Measurements from ENCODE around the gene NTHL1. TPM values are rescaled to one million over a fixed set of nuclear protein-coding genes. Genes with fewer than 3 reads are reported as not detected.
A peak's percentile ranks its signal among the peaks of the same experiment; 100 is the strongest.

NTHL1 gene
- total and polyA plus RNA-seq, 2 of the 4 experiments (the other 2 are of a cell fraction), result 22.8 to 28.0 TPM

DNA sequence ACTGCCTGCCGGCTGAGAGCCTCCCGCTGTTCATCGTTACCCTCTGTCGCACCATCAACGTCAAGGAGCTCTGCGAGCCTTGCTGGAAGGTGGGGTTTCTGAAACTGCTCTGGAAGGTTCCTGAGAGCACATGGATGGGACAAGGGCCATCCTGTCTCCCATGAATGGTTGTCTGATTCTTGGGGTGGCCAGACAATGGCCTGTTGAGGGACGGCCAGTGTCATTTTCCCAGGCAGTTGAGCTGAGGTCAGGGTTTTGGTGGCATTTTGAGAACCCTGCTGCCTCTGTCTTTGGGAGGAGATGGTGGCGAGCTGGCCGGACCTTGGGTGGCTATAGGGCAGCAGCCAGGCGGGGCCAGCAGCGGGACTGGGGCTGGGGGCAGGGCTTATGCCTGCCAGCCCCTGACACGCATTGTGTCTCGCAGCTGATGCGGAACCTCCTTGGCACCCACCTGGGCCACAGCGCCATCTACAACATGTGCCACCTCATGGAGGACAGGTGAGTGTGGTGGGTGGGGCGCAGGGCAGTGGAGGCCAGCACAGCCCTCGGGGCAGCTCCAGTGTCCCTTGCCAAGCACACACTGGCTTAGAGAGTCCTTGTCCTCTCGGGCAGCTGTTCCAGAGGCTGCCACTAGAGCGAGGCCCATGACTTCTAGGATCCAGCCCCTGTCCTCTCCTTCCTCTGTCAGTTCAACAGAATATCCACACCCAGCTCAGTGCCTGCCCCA is 9.2 kb upstream of the NTHL1 start:
- H3K79me1 ChIP-seq (ENCODE audit: low read depth in 1 of 2, low read length in 2 of 2), result peaks cover 5 to 28% of the 10 kb centered on the region in 2 experiments; a peak in 3 of 4 replicates
- DNase-seq (no peak), ATAC-seq (ENCODE audit: low read depth) (no peak)
- no peak overlapping the region for H4K5ac ChIP-seq (ENCODE audit: low read depth, low read length)
- no peak overlapping the region for H3K4me2 ChIP-seq (ENCODE audit: low read depth, low read length)
- H3K27ac ChIP-seq (ENCODE audit: insufficient read depth, low read length), result no peak overlapping the region
- in situ Hi-C loops (cut with MboI; ENCODE audit: low sequenced_read_pairs) (no loop called here), intact Hi-C loops (cut with micrococcal nuclease) (loop anchor here (1.0 kb wide), 1 partner anchor 34 kb away; no protein-coding TSS in a partner anchor), dilution Hi-C loops (cut with HindIII; ENCODE audit: low sequenced_read_pairs, unreplicated experiment) (no loop called here)
- no peak overlapping the region for H4K8ac ChIP-seq (ENCODE audit: low read depth in 2 of 2, low read length in 2 of 2)
- H3K9me3 ChIP-seq (ENCODE audit: control insufficient read depth, insufficient read depth, low read length), result no peaks in the 10 kb centered on the region
- H3K27me3 ChIP-seq (ENCODE audit: control insufficient read depth, insufficient read depth, low read length), result no peaks in the 10 kb centered on the region
- 98% methylated on average over 10 of the region's 19 CpGs; no CpG with 5 or more reads in 1 of the 2 experiments for WGBS, 2 experiments (ENCODE audit: extremely low coverage in 2 of 2, insufficient read length in 1 of 2)
- H3K9me1 ChIP-seq (ENCODE audit: insufficient read depth, low read length), result no peaks in the 10 kb centered on the region
- H4K91ac ChIP-seq (ENCODE audit: insufficient read depth, low read depth, low read length), result no peak overlapping the region
- H3K56ac ChIP-seq (ENCODE audit: extremely low read depth, insufficient read depth, low read length), result no peak overlapping the region
- H2BK15ac ChIP-seq (ENCODE audit: low read depth, low read length), result no peak overlapping the region
- H2BK5ac ChIP-seq (ENCODE audit: low read depth, low read length, poor library complexity, severe bottlenecking), result no peak overlapping the region
- H3K4me1 ChIP-seq (ENCODE audit: control insufficient read depth, insufficient read depth, low read length), result no peaks in the 10 kb centered on the region
- CTCF ChIA-PET, result no interaction called here
- no peak overlapping the region for H2AFZ ChIP-seq (replicated peaks; ENCODE audit: low read length, poor library complexity)
- H3K9ac ChIP-seq (ENCODE audit: low read depth, low read length), result no peak overlapping the region
- H3K23ac ChIP-seq (ENCODE audit: low read depth, low read length), result no peak overlapping the region
- H3K18ac ChIP-seq (ENCODE audit: low read depth, low read length), result no peak overlapping the region
- peaks cover 66% of the 10 kb centered on the region for H3K36me3 ChIP-seq (ENCODE audit: control insufficient read depth, insufficient read depth, low read length)
- H4K20me1 ChIP-seq (ENCODE audit: insufficient read depth, low read length), result no peaks in the 10 kb centered on the region; the same call in 1 of the 2 replicates
- POLR2A ChIA-PET (ENCODE audit: unreplicated experiment), result no interaction called here
- H2AK9ac ChIP-seq (replicated peaks; ENCODE audit: low read depth, low read length, poor library complexity), result peak overlapping the region; percentile 42
- no peak overlapping the region for H3K14ac ChIP-seq (replicated peaks; ENCODE audit: low read depth, low read length)
- BruUV-seq (replicated peaks), result no TSS peak
- H3K4me3 ChIP-seq (ENCODE audit: insufficient read depth, low read depth, low read length), result no peak overlapping the region
- H2AK5ac ChIP-seq (ENCODE audit: low read depth, low read length), result no peak overlapping the region
- H2BK120ac ChIP-seq (ENCODE audit: low read depth, low read length), result no peak overlapping the region
- TF ChIP-seq MXI1 (IDR thresholded peaks at IDR 0.05; ENCODE audit: borderline replicate concordance, low read depth, low read length) (no peak), RFX5 (IDR thresholded peaks at IDR 0.05; ENCODE audit: low read depth, low read length) (no peak), POLR2A (IDR thresholded peaks at IDR 0.05; ENCODE audit: low read depth, low read length) (no peak), MAZ (IDR thresholded peaks at IDR 0.05; ENCODE audit: borderline replicate concordance, low read depth, low read length) (no peak), CEBPB (IDR thresholded peaks at IDR 0.05; ENCODE audit: low read depth, low read length) (no peak), BHLHE40 (IDR thresholded peaks at IDR 0.05; ENCODE audit: low read depth, low read length) (no peak), MAFK (IDR thresholded peaks at IDR 0.05; ENCODE audit: low read depth, low read length) (no peak), FOS (IDR thresholded peaks at IDR 0.05; ENCODE audit: low read depth, low read length) (no peak), NFE2L2 (IDR thresholded peaks at IDR 0.05; ENCODE audit: low read depth, low read length) (no peak), RAD21 (IDR thresholded peaks at IDR 0.05; ENCODE audit: low read length) (no peak), RCOR1 (IDR thresholded peaks at IDR 0.05; ENCODE audit: insufficient replicate concordance, low read length) (no peak), SMC3 (IDR thresholded peaks at IDR 0.05; ENCODE audit: low read depth, low read length) (no peak), CHD1 (IDR thresholded peaks at IDR 0.05; ENCODE audit: low read depth, low read length) (no peak)
- TF ChIP-seq, protein P1, sequence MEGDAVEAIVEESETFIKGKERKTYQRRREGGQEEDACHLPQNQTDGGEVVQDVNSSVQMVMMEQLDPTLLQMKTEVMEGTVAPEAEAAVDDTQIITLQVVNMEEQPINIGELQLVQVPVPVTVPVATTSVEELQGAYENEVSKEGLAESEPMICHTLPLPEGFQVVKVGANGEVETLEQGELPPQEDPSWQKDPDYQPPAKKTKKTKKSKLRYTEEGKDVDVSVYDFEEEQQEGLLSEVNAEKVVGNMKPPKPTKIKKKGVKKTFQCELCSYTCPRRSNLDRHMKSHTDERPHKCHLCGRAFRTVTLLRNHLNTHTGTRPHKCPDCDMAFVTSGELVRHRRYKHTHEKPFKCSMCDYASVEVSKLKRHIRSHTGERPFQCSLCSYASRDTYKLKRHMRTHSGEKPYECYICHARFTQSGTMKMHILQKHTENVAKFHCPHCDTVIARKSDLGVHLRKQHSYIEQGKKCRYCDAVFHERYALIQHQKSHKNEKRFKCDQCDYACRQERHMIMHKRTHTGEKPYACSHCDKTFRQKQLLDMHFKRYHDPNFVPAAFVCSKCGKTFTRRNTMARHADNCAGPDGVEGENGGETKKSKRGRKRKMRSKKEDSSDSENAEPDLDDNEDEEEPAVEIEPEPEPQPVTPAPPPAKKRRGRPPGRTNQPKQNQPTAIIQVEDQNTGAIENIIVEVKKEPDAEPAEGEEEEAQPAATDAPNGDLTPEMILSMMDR (conservative IDR thresholded peaks at IDR 0.05; ENCODE audit: low read depth, low read length), result no peak
- TF ChIP-seq, protein P2, sequence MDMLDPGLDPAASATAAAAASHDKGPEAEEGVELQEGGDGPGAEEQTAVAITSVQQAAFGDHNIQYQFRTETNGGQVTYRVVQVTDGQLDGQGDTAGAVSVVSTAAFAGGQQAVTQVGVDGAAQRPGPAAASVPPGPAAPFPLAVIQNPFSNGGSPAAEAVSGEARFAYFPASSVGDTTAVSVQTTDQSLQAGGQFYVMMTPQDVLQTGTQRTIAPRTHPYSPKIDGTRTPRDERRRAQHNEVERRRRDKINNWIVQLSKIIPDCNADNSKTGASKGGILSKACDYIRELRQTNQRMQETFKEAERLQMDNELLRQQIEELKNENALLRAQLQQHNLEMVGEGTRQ (IDR thresholded peaks at IDR 0.05; ENCODE audit: low read depth, low read length), result no peak
- TF ChIP-seq, protein P3, sequence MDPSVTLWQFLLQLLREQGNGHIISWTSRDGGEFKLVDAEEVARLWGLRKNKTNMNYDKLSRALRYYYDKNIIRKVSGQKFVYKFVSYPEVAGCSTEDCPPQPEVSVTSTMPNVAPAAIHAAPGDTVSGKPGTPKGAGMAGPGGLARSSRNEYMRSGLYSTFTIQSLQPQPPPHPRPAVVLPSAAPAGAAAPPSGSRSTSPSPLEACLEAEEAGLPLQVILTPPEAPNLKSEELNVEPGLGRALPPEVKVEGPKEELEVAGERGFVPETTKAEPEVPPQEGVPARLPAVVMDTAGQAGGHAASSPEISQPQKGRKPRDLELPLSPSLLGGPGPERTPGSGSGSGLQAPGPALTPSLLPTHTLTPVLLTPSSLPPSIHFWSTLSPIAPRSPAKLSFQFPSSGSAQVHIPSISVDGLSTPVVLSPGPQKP (IDR thresholded peaks at IDR 0.05; ENCODE audit: borderline replicate concordance, low read depth, low read length), result no peak
- H2BK20ac ChIP-seq (ENCODE audit: low read depth, low read length), result no peak overlapping the region
- H3K4ac ChIP-seq (ENCODE audit: low read depth, low read length), result no peak overlapping the region
